Esophagus (tissue), 2 donors: Measurements from ENCODE around the gene LITAFD. TPM values are rescaled to one million over a fixed set of nuclear protein-coding genes. Genes with fewer than 3 reads are reported as not detected.

Experiments used
- H3K27ac ChIP-seq, 2 donors: one replicate each; pipeline ENCODE4 v1.5.1; 2013; ENCODE audit warnings: low read depth in 2 of 2, mild to moderate bottlenecking in 2 of 2, inconsistent platforms in 1 of 2, low read length in 1 of 2, moderate library complexity in 1 of 2
- H3K27me3 ChIP-seq, 2 donors: one replicate each; pipeline ENCODE4 v1.6.1; 2013; ENCODE audit warnings: low read length in 2 of 2, control low read depth in 1 of 2, mild to moderate bottlenecking in 1 of 2; ENCODE audit not compliant: insufficient read depth in 2 of 2, control insufficient read depth in 1 of 2
- H3K36me3 ChIP-seq, 2 donors: one replicate each; pipeline ENCODE4 v1.6.1; 2013; ENCODE audit warnings: low read length in 1 of 2; ENCODE audit not compliant: control insufficient read depth in 2 of 2, insufficient read depth in 2 of 2
- H3K4me1 ChIP-seq, 2 donors: one replicate each; pipeline ENCODE4 v1.6.1; 2013; ENCODE audit warnings: low read length in 1 of 2; ENCODE audit not compliant: control insufficient read depth in 2 of 2, insufficient read depth in 2 of 2
- H3K4me3 ChIP-seq, 2 donors: one replicate each; pipeline ENCODE4 v1.5.1; 2013; ENCODE audit warnings: low read length in 2 of 2, mild to moderate bottlenecking in 2 of 2, low read depth in 1 of 2, moderate library complexity in 1 of 2
- H3K9me3 ChIP-seq, 2 donors: one replicate each; pipeline ENCODE4 v1.6.1; 2013; ENCODE audit warnings: mild to moderate bottlenecking in 2 of 2, low read depth in 1 of 2, low read length in 1 of 2, moderate library complexity in 1 of 2; ENCODE audit not compliant: control insufficient read depth in 2 of 2, insufficient read depth in 1 of 2
- WGBS, 2 donors: extraction: QIAGEN DNeasy Blood & Tissue Kit; methylation state at CpG; one replicate each; pipeline ENCODE4 v1.1.7; 2013; 5-methylcytosine and 5-hydroxymethylcytosine counted together
- polyA plus RNA-seq, 2 donors: library from polyadenylated mRNA; stranded (reverse); fragments of 200-250 nt; gene quantifications; one replicate each; pipeline ENCODE4 v1.2.3, GENCODE V29; 2013
- donor health status: healthy with polysubstance abuse.
- donor health status: Bipolar disorder and iron deficiency.

LITAFD gene
- polyA plus RNA-seq, 2 donors, result not detected

DNA sequence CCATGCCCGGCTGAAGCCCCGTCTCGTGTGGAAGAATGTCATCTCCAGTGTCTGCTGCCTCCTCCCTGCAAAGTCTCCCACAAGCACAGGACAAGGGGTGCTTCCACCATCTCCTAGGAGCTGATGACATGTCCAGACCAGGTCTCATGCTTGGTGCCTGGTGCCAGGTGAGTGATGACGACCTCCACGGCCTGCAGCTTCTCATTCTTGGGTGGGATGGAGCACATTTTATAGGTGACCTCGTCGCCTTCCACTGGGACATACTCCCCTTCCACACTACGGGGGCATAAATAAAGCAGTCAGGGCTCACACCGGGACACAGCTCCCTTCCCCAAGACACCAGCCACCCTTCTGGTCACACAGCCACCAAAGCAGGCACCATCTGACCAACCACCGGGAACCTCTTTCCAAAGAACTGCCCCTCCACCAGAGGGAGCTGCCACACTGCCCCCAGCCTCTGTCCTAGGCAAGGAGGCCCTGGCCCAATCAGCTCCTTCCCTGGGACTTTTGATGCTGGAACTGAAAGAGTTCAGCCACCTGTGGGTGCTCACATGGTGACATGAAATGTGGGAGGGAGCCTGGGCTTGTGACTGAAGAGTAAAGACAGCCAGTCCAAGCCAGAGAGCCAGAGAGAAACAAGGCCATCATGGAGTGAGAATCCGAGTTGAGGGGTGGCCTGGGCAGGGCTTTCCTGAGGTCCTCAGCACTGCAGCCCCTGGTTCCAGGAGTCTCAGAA lies 26.9 kb upstream of the LITAFD start:
- H3K9me3 ChIP-seq, result no peaks in the 10 kb centered on the region
- 88 to 92% methylated on average over 11 of the region's 11 CpGs for WGBS, 2 donors
- H3K4me3 ChIP-seq, result no peak overlapping the region
- peaks cover 0 to 24% of the 10 kb centered on the region in 2 donors for H3K4me1 ChIP-seq
- H3K27me3 ChIP-seq, result no peaks in the 10 kb centered on the region
- H3K36me3 ChIP-seq, result peaks cover 10 to 38% of the 10 kb centered on the region in 2 donors
- H3K27ac ChIP-seq, result no peak overlapping the region

GRCh38 chr16:8855972-8856371 lies 26.2 kb upstream of the LITAFD start:
- no peaks in the 10 kb centered on the region for H3K9me3 ChIP-seq
- no peaks in the 10 kb centered on the region for H3K27me3 ChIP-seq
- H3K36me3 ChIP-seq, result peaks cover 10 to 39% of the 10 kb centered on the region in 2 donors
- peaks cover 0 to 17% of the 10 kb centered on the region in 2 donors for H3K4me1 ChIP-seq
- 54 to 70% methylated on average over 5 of the region's 5 CpGs for WGBS, 2 donors
- no peak overlapping the region for H3K27ac ChIP-seq
- no peak overlapping the region for H3K4me3 ChIP-seq

DNA sequence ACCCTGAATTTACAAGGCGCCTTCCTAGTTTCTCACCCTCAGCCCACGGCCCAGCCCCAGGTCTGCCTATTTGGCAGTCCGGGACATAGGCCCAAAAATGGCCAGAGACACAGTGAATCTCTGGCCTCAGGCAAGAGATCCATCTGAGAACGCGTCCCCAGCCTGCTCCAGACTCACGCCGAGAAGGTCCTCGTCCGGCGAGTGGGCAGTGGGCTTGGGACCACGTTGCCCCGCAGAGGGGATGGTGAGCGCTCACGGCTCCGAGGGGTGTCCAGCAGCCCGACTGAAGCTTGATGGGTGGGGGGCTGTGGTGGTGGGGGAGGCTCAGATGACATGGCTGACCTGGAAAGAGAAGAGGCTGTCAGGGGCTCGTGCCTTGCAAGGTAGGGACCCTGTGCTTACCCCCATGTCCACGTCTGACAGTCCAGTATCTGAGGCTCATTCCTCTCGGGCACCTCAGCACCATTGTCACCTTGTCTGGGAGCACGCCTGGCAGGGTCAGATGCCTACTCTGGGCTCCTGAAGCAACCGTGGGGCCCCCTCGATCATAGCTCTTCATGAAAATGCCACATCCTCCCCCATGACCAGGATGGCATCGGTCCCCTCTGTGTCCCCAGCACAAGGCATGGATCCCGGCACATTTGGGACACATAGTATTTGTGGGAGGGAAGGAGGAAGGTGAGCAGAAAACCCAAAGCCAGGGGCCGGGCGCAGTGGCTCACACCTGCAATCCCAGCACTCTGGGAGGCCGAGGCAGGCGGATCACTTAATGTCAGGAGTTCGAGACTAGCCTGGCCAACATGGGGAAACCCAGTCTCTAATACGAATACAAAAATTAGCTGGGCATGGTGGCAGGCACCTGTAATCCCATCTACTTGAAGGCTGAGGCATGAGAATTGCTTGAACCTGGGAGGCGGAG lies 22.9 kb upstream of the LITAFD start:
- peaks cover 10 to 47% of the 10 kb centered on the region in 2 donors for H3K36me3 ChIP-seq
- no peak overlapping the region for H3K4me3 ChIP-seq
- H3K27ac ChIP-seq, result peak overlapping the region in 1 of 2 donors; percentile 21
- no peaks in the 10 kb centered on the region for H3K9me3 ChIP-seq
- peaks cover 6 to 34% of the 10 kb centered on the region in 2 donors for H3K4me1 ChIP-seq
- WGBS, 2 donors, result 90 to 93% methylated on average over 31 of the region's 31 CpGs
- H3K27me3 ChIP-seq, result no peaks in the 10 kb centered on the region

DNA sequence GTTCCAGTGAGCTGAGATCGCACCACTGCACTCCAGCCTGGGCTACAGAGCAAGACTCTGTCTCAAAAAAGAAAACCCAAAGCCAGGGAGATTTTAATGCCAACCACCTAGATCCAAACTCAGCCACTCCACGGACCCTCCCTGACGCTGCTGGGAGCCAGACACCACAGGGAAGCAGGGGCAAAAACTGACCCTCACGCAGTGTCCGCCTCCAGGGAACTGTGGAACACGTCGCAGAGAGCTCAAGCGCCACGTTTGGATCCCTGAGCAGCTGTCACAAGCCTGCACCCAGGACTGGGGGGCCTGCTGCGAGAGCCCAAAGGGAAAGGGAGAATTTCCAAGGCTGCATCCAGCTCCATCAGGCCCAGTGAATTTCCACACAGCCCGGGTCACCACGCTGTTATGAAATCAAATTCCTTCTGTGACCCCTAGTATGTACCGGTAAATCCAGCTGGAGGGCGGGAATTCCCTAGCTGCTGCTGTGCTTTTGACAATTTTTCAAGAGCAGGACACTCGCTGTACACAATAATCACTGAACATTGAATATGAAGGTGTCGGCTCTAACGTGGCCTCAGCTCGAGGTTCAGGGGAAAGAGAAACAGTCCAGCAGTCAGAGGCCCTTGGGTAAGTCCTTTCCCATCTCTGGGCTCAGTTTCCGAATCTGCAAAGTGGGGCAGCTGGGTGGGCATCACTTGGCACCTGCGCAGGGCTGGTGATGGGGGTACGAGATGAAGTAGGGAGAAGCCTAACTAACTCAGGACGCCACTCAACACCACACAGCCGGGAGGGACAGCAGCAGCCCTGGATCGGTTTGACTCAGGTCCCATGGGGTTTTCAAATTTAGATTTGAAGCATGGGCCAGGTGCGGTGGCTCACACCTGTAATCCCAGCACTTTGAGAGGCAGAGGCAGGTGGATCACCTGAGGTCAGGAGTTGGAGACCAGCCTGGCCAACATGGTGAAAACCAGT lies 22.0 kb upstream of the LITAFD start:
- Histone ChIP-seq H3K4me3 (no peak overlapping the region), H3K4me1 (peaks cover 6 to 41% of the 10 kb centered on the region in 2 donors), H3K9me3 (no peaks in the 10 kb centered on the region), H3K36me3 (peaks cover 2 to 39% of the 10 kb centered on the region in 2 donors), H3K27me3 (no peaks in the 10 kb centered on the region), H3K27ac (peak overlapping the region; percentile 15 to 47)
- 65% methylated on average over 25 of the region's 25 CpGs for WGBS, 2 donors

- H3K27me3 ChIP-seq, result no peaks in the 10 kb centered on the region
- H3K36me3 ChIP-seq, result peaks cover 0 to 34% of the 10 kb centered on the region in 2 donors
- peaks cover 6 to 55% of the 10 kb centered on the region in 2 donors for H3K4me1 ChIP-seq
- peak overlapping the region in 1 of 2 donors; percentile 56 for H3K27ac ChIP-seq
- no peaks in the 10 kb centered on the region for H3K9me3 ChIP-seq
- WGBS, 2 donors, result 76 to 79% methylated on average over 14 of the region's 14 CpGs
- no peak overlapping the region for H3K4me3 ChIP-seq
Measured at GRCh38 chr16:8861563-8862308, 20.4 kb upstream of the LITAFD start.

GRCh38 chr16:8862309-8863130 lies 19.6 kb upstream of the LITAFD start:
- peaks cover 0 to 33% of the 10 kb centered on the region in 2 donors for H3K36me3 ChIP-seq
- peak overlapping the region in 1 of 2 donors; percentile 69 for H3K27ac ChIP-seq
- H3K9me3 ChIP-seq, result no peaks in the 10 kb centered on the region
- no peaks in the 10 kb centered on the region for H3K27me3 ChIP-seq
- WGBS, 2 donors, result 77 to 80% methylated on average over 14 of the region's 14 CpGs
- peaks cover 6 to 63% of the 10 kb centered on the region in 2 donors for H3K4me1 ChIP-seq
- no peak overlapping the region for H3K4me3 ChIP-seq

- peak overlapping the region; percentile 4 to 69 for H3K27ac ChIP-seq
- H3K27me3 ChIP-seq, result no peaks in the 10 kb centered on the region
- peaks cover 0 to 23% of the 10 kb centered on the region in 2 donors for H3K36me3 ChIP-seq
- no peaks in the 10 kb centered on the region for H3K9me3 ChIP-seq
- no peak overlapping the region for H3K4me3 ChIP-seq
- WGBS, 2 donors, result 54 to 66% methylated on average over 17 of the region's 17 CpGs
- peaks cover 6 to 55% of the 10 kb centered on the region in 2 donors for H3K4me1 ChIP-seq
Measured at GRCh38 chr16:8863594-8864424, 18.3 kb upstream of the LITAFD start.
